ENCODE measurements around the gene EME2.

EME2 gene

GRCh38 chr16:1778200-1779179 lies 5.9 kb downstream of the EME2 start:
- no peak for DNase-seq (ENCODE audit: low spot score)

- no peak for DNase-seq (ENCODE audit: low spot score)
Observed at GRCh38 chr16:1779234-1779701, 6.7 kb downstream of the EME2 start.

GRCh38 chr16:1779741-1780676 lies 7.4 kb downstream of the EME2 start:
- no peak for DNase-seq (ENCODE audit: low spot score)

GRCh38 chr16:1780677-1781072 lies 8.1 kb downstream of the EME2 start:
- DNase-seq (ENCODE audit: low spot score), result no peak

GRCh38 chr16:1781254-1781653 lies 8.6 kb downstream of the EME2 start:
- DNase-seq (ENCODE audit: low spot score), result no peak

- DNase-seq (ENCODE audit: low spot score), result no peak
Observed at GRCh38 chr16:1781758-1782407, 9.3 kb downstream of the EME2 start.

GRCh38 chr16:1782408-1783264 lies 10.0 kb downstream of the EME2 start, which contains the start of the genes NUBP2 and SPSB3:
Gene NUBP2, plus strand, starts transcription at chr16:1782960. Its CDS starts 61 bp downstream, at chr16:1783021.
Gene SPSB3, minus strand, starts transcription at chr16:1782571. Its CDS starts 1,088 bp downstream, at chr16:1781483.
- DNase-seq (ENCODE audit: low spot score), result peak; percentile 100

- no peak for DNase-seq (ENCODE audit: low spot score)
Observed at GRCh38 chr16:1784977-1785845, 12.6 kb downstream of the EME2 start.

GRCh38 chr16:1785846-1786170 lies 13.2 kb downstream of the EME2 start:
- no peak for DNase-seq (ENCODE audit: low spot score)

- no peak for DNase-seq (ENCODE audit: low spot score)
Observed at GRCh38 chr16:1786242-1787055, 13.8 kb downstream of the EME2 start.

GRCh38 chr16:1787056-1787321 lies 14.4 kb downstream of the EME2 start:
- DNase-seq (ENCODE audit: low spot score), result no peak

- DNase-seq (ENCODE audit: low spot score), result no peak
Observed at GRCh38 chr16:1787322-1788094, 14.9 kb downstream of the EME2 start.

GRCh38 chr16:1788095-1788707 lies 15.6 kb downstream of the EME2 start:
- no peak for DNase-seq (ENCODE audit: low spot score)

- no peak for DNase-seq (ENCODE audit: low spot score)
Observed at GRCh38 chr16:1788708-1789100, 16.1 kb downstream of the EME2 start.

- DNase-seq (ENCODE audit: low spot score), result no peak
Observed at GRCh38 chr16:1789643-1790045, 17.0 kb downstream of the EME2 start.

GRCh38 chr16:1790261-1790610 lies 17.6 kb downstream of the EME2 start:
- DNase-seq (ENCODE audit: low spot score), result no peak

GRCh38 chr16:1790611-1791255 lies 18.1 kb downstream of the EME2 start:
- peak; percentile 58 for DNase-seq (ENCODE audit: low spot score)
